ENCODE measurements around the gene VCX2.

DNA sequence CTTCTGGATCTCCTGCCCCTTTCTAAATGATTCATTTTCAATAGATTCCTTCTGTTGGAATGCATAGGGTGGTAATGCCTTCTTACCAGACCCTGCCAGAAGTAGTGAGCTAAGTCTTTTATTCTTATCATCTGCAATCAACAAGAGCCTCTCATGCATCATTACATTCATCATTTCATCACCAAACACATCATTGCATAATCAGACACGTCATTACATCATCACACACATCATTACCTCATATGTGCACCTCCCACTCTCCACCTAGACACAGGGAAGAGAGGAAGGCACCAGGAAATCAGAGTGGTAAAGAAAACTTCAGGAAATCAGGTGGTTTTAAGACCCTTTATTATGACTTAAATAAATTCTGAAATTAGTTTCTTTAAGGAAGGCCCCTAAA, 45.0 kb downstream of the VCX2 start:
- TF ChIP-seq GATA2 (IDR thresholded peaks at IDR 0.05; ENCODE audit: low read depth, low read length) (no peak), GATA3 (IDR thresholded peaks at IDR 0.05; ENCODE audit: low read depth, low read length) (no peak)

Measured in SH-SY5Y (cell line).